Measurements from ENCODE around the gene TMEM30A.

The TMEM30A gene

GRCh38 chr6:75281653-75282052 lies 2.9 kb downstream of the TMEM30A start:
- no peak overlapping the region for H3K27ac ChIP-seq (ENCODE audit: low read length)
- H3K4me3 ChIP-seq (ENCODE audit: low read depth in 1 of 2, low read length in 2 of 2): peak overlapping the region in 1 of 2 experiments; percentile 27; a peak in 2 of 4 replicates
- DNase-seq (no peak), ATAC-seq (ENCODE audit: insufficient read depth, low read depth) (no peak)
- TF ChIP-seq EZH2 (IDR thresholded peaks at IDR 0.05; ENCODE audit: borderline replicate concordance, low read depth, low read length, severe bottlenecking) (no peak), CTCF (IDR thresholded peaks at IDR 0.05; ENCODE audit: borderline replicate concordance, extremely low read depth, low read length, poor library complexity, severe bottlenecking) (no peak)
- peaks cover 42% of the 10 kb centered on the region for H3K4me1 ChIP-seq (ENCODE audit: insufficient read depth, low read length)
- H3K79me2 ChIP-seq (ENCODE audit: insufficient read depth, low read length): peaks cover 96% of the 10 kb centered on the region
- H2AFZ ChIP-seq (ENCODE audit: low read depth, low read length): no peak overlapping the region
- peaks cover 3% of the 10 kb centered on the region; the same call in 1 of the 2 replicates for H3K36me3 ChIP-seq (ENCODE audit: insufficient read depth, low read length)
- peak overlapping the region; percentile 25; the same call in 1 of the 2 replicates for H3K9ac ChIP-seq (ENCODE audit: low read depth, low read length)
- no peaks in the 10 kb centered on the region for H3K9me3 ChIP-seq (ENCODE audit: insufficient read depth, low read length, severe bottlenecking)
- H3K27me3 ChIP-seq (ENCODE audit: insufficient read depth, low read length, poor library complexity): no peaks in the 10 kb centered on the region
- H4K20me1 ChIP-seq (ENCODE audit: insufficient read depth, low read length): peaks cover 29% of the 10 kb centered on the region; the same call in 1 of the 2 replicates
- H3K4me2 ChIP-seq (ENCODE audit: insufficient read depth, low read length): peak overlapping the region; percentile 88

- Histone ChIP-seq H3K79me2 (ENCODE audit: insufficient read depth, low read length) (peaks cover 97% of the 10 kb centered on the region), H3K4me1 (ENCODE audit: insufficient read depth, low read length) (peaks cover 30% of the 10 kb centered on the region), H3K9ac (ENCODE audit: low read depth, low read length) (no peak overlapping the region), H3K27me3 (ENCODE audit: insufficient read depth, low read length, poor library complexity) (no peaks in the 10 kb centered on the region), H3K4me2 (ENCODE audit: insufficient read depth, low read length) (peak overlapping the region; percentile 88; the same call in 1 of the 2 replicates), H2AFZ (ENCODE audit: low read depth, low read length) (no peak overlapping the region), H4K20me1 (ENCODE audit: insufficient read depth, low read length) (peaks cover 29% of the 10 kb centered on the region; the same call in 1 of the 2 replicates), H3K36me3 (ENCODE audit: insufficient read depth, low read length) (peaks cover 7% of the 10 kb centered on the region; the same call in 1 of the 2 replicates), H3K27ac (ENCODE audit: low read length) (no peak overlapping the region), H3K9me3 (ENCODE audit: insufficient read depth, low read length, severe bottlenecking) (no peaks in the 10 kb centered on the region), H3K4me3 (ENCODE audit: low read depth in 1 of 2, low read length in 2 of 2) (no peak overlapping the region; a peak in 1 of 4 replicates)
- no peak for TF ChIP-seq CTCF (IDR thresholded peaks at IDR 0.05; ENCODE audit: borderline replicate concordance, extremely low read depth, low read length, poor library complexity, severe bottlenecking)
- TF ChIP-seq EZH2 (IDR thresholded peaks at IDR 0.05; ENCODE audit: borderline replicate concordance, low read depth, low read length, severe bottlenecking): no peak
- DNase-seq (no peak), ATAC-seq (ENCODE audit: insufficient read depth, low read depth) (no peak)
These were observed 4.3 kb downstream of the TMEM30A start for GRCh38 chr6:75280131-75280855.

GRCh38 chr6:75279418-75279817 lies 5.2 kb downstream of the TMEM30A start:
- peaks cover 29% of the 10 kb centered on the region; the same call in 1 of the 2 replicates for H4K20me1 ChIP-seq (ENCODE audit: insufficient read depth, low read length)
- H3K27ac ChIP-seq (ENCODE audit: low read length): no peak overlapping the region
- peak overlapping the region; percentile 88; the same call in 1 of the 2 replicates for H3K4me2 ChIP-seq (ENCODE audit: insufficient read depth, low read length)
- ATAC-seq (ENCODE audit: insufficient read depth, low read depth) (no peak), DNase-seq (no peak)
- H3K4me3 ChIP-seq (ENCODE audit: low read depth in 1 of 2, low read length in 2 of 2): 0 out of 4 replicates have a peak overlapping the region, but pooled peaks of 1 of the 2 experiments have one; percentile 4
- H3K4me1 ChIP-seq (ENCODE audit: insufficient read depth, low read length): peaks cover 30% of the 10 kb centered on the region
- peaks cover 98% of the 10 kb centered on the region for H3K79me2 ChIP-seq (ENCODE audit: insufficient read depth, low read length)
- H3K9ac ChIP-seq (ENCODE audit: low read depth, low read length): no peak overlapping the region
- TF ChIP-seq CTCF (IDR thresholded peaks at IDR 0.05; ENCODE audit: borderline replicate concordance, extremely low read depth, low read length, poor library complexity, severe bottlenecking) (no peak), EZH2 (IDR thresholded peaks at IDR 0.05; ENCODE audit: borderline replicate concordance, low read depth, low read length, severe bottlenecking) (no peak)
- H2AFZ ChIP-seq (ENCODE audit: low read depth, low read length): no peak overlapping the region
- peaks cover 7% of the 10 kb centered on the region for H3K36me3 ChIP-seq (ENCODE audit: insufficient read depth, low read length)
- no peaks in the 10 kb centered on the region for H3K9me3 ChIP-seq (ENCODE audit: insufficient read depth, low read length, severe bottlenecking)
- no peaks in the 10 kb centered on the region for H3K27me3 ChIP-seq (ENCODE audit: insufficient read depth, low read length, poor library complexity)

Measured in DND-41 (cell line).